RWPE2 (cell line): ENCODE data around the gene RTN4RL1.

Experiments used
- ATAC-seq: fragments of 200-7000 bp; cut with Tn5 transposase; 3 replicates; pipeline ENCODE4 v1.9.1; 2021; ENCODE audit warnings: low read depth
- DNase-seq: peaks from one replicate; pipeline ENCODE4 v3.0.0-alpha.2; 2020; ENCODE audit warnings: low spot score
- H3K27ac ChIP-seq: fragments of 450-650 bp; 2 replicates; pipeline ENCODE4 v1.5.1; 2017; ENCODE audit warnings: mild to moderate bottlenecking; ENCODE audit not compliant: poor library complexity, severe bottlenecking
- H3K27me3 ChIP-seq: fragments of 250-450 bp; sonication (Bioruptor Pico); 2 replicates; pipeline ENCODE4 v1.5.1; 2021; ENCODE audit warnings: mild to moderate bottlenecking, moderate library complexity; ENCODE audit not compliant: insufficient read depth, poor library complexity, severe bottlenecking
- H3K36me3 ChIP-seq: fragments of 250-450 bp; sonication (Bioruptor Pico); 2 replicates; pipeline ENCODE4 v1.5.1; 2020; ENCODE audit warnings: low read depth, mild to moderate bottlenecking, moderate library complexity
- H3K4me1 ChIP-seq: fragments of 250-450 bp; sonication (Bioruptor Pico); 2 replicates; pipeline ENCODE4 v1.5.1; 2021; ENCODE audit warnings: mild to moderate bottlenecking, moderate library complexity; ENCODE audit not compliant: insufficient read depth, poor library complexity, severe bottlenecking
- H3K4me3 ChIP-seq: fragments of 250-450 bp; sonication (Bioruptor Pico); 2 replicates; pipeline ENCODE4 v1.5.1; 2021; ENCODE audit warnings: mild to moderate bottlenecking, moderate library complexity; ENCODE audit not compliant: severe bottlenecking
- H3K9me3 ChIP-seq: fragments of 250-450 bp; sonication (Bioruptor Pico); 2 replicates; pipeline ENCODE4 v1.5.1; 2021; ENCODE audit warnings: mild to moderate bottlenecking, moderate library complexity; ENCODE audit not compliant: severe bottlenecking
- TF ChIP-seq, protein P1 (sequence below): fragments of 450-650 bp; IDR thresholded peaks from one replicate; pipeline ENCODE4 v1.5.1; 2017; ENCODE audit warnings: mild to moderate bottlenecking, moderate library complexity; ENCODE audit not compliant: poor library complexity, severe bottlenecking

The RTN4RL1 gene

DNA sequence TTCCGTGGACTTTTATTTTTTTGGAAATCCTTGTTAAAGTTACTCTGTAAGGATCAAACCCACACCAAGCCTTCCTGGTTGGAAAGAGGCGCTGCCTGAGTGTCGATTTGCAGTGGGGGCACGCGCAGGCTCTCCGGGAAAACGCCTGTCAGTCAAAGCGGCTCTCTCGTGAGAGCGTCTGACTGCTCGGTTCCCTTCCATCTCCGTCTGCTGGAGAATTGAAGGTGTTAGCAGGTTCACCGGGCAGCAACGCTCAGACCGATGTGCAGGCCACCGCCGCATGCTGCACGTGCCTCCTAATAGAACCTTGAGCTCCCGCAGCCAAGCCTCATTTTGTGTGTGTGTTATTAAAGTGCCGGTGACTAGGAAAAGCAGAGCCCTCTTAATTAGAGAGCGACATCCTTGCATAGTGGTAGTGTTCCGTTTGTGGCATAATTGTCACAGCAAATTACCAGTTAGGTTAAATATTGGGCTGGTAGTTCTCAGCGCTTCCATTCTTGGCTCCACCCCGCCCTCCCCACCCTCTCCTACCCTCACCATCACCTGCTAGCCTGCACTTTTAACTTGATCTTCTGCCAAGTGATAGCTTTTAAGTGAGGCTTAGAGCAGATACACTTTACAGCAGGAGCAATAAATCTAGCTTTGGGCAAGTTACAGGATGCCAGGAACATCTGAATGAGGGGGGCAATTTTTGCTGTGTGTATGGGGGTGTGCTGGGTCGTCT lies 119.8 kb downstream of the RTN4RL1 start:
- ATAC-seq (no peak), DNase-seq (no peak)
- TF ChIP-seq, protein P1, sequence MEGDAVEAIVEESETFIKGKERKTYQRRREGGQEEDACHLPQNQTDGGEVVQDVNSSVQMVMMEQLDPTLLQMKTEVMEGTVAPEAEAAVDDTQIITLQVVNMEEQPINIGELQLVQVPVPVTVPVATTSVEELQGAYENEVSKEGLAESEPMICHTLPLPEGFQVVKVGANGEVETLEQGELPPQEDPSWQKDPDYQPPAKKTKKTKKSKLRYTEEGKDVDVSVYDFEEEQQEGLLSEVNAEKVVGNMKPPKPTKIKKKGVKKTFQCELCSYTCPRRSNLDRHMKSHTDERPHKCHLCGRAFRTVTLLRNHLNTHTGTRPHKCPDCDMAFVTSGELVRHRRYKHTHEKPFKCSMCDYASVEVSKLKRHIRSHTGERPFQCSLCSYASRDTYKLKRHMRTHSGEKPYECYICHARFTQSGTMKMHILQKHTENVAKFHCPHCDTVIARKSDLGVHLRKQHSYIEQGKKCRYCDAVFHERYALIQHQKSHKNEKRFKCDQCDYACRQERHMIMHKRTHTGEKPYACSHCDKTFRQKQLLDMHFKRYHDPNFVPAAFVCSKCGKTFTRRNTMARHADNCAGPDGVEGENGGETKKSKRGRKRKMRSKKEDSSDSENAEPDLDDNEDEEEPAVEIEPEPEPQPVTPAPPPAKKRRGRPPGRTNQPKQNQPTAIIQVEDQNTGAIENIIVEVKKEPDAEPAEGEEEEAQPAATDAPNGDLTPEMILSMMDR, result no peak
- no peak overlapping the region for H3K4me3 ChIP-seq
- no peaks in the 10 kb centered on the region for H3K4me1 ChIP-seq
- no peaks in the 10 kb centered on the region for H3K36me3 ChIP-seq
- H3K27ac ChIP-seq, result no peak overlapping the region
- H3K9me3 ChIP-seq, result no peaks in the 10 kb centered on the region
- peaks cover 18% of the 10 kb centered on the region for H3K27me3 ChIP-seq

DNA sequence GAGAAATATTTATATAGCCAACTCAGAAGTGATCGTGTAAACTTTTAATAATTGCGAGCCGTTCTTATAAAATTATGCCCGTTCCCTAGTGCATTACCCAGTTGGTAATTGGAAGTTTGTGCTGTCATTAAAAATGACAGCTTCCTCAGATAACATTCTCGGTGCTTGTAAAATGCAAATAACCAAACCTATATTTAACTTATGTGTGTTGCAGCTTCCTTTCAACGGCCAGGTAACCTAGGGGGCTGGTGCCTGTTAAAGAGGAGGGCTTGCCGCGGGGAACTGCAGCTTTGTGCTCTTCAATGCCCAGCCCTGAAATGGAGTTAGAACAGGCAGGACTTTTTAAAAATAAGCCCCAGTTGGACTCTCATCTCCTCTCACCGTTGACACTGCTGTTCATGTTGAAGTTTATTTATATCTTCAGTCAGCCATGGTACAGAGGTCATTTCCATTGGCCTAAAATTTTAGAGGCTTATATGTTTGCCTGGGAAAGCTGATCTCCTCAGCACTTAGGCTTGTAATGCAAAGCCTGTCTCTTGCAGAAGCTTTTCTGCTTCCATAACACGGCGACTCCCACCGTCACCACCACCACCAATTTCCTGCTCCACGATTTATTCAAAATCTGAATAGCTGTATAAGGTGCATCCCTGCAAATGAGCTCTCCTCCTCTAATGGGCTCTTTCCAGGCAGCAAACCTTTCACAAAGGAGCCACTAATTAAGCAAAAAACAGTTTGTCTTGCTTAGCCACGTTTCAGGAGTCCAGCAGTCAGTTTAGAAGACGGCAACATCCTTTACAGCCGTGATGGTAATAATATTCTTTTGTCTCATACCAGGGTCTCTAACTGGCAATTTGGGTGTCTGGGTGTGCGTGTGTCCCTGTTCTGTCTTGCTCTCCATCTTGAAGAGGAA lies 120.6 kb downstream of the RTN4RL1 start:
- Histone ChIP-seq H3K27ac (no peak overlapping the region), H3K36me3 (no peaks in the 10 kb centered on the region; the same call in 1 of the 2 replicates), H3K9me3 (no peaks in the 10 kb centered on the region), H3K4me3 (no peak overlapping the region), H3K27me3 (peaks cover 18% of the 10 kb centered on the region), H3K4me1 (no peaks in the 10 kb centered on the region)
- no peak for ATAC-seq
- TF ChIP-seq, protein P1, result no peak
- DNase-seq, result no peak

DNA sequence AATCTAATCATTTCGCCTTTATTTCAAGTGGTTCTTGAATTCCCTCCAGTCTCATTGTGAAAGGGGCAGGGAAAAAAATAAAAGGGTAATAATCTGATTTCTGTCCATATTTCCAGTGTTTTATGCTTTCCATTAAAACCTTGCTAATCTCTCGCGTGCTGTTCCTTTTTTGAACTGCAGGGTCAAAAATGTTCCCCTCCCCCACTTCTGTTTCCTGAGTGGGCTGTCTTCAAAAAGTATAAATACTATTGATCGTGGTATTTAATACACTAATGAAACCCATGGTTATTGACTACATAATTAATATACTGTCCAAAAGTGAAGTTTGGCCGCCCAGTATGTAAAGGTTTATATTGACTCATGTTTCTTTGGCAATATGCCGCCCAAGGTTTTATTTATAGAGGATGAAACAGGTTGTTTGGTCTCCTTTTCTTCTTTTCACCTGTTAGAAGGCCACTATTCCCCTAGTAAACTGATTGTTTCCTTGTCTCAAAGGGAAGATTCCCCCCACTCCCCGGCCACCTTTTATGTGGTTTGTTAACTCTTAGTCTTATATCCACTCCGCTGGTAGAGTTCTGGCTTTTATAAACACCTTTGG lies 125.6 kb downstream of the RTN4RL1 start:
- Histone ChIP-seq H3K27me3 (no peaks in the 10 kb centered on the region), H3K36me3 (peaks cover 42% of the 10 kb centered on the region), H3K4me3 (no peak overlapping the region), H3K9me3 (no peaks in the 10 kb centered on the region), H3K4me1 (no peaks in the 10 kb centered on the region), H3K27ac (no peak overlapping the region)
- no peak for DNase-seq
- no peak for ATAC-seq
- TF ChIP-seq, protein P1, result no peak

DNA sequence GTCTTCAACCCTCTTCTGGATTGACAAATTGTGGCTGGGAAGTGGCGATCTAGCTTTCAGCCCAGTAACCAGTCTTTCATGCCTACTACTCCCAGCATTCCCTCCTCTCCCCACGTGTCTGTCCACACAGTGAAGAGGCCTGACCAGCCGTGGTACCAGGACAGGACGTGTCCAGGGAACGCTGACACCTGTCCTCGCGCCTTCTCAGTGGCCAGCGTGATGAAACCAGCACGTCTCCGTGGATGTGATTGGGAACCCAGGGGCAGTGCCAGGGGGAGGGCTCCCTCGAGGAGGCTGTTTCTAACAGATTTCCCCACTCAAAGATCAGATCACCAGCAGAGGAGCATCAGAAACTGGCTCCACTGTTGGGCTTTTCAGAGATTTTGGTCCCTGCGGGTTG lies 126.3 kb downstream of the RTN4RL1 start:
- ATAC-seq (no peak), DNase-seq (no peak)
- Histone ChIP-seq H3K27ac (no peak overlapping the region), H3K36me3 (peaks cover 48% of the 10 kb centered on the region), H3K9me3 (no peaks in the 10 kb centered on the region), H3K27me3 (no peaks in the 10 kb centered on the region), H3K4me3 (no peak overlapping the region), H3K4me1 (no peaks in the 10 kb centered on the region)
- TF ChIP-seq, protein P1, result no peak
